GM19468 (cell line): ENCODE results near the gene TRIM17.

Experiments
- ATAC-seq: cut with Tn5 transposase; IDR thresholded peaks from one replicate; pipeline ENCODE4 v1.9.1; 2021; ENCODE audit warnings: mild to moderate bottlenecking, moderate library complexity, moderate number of reproducible peaks; ENCODE audit not compliant: unreplicated experiment; ENCODE audit errors: extremely low read depth

TRIM17 gene

DNA sequence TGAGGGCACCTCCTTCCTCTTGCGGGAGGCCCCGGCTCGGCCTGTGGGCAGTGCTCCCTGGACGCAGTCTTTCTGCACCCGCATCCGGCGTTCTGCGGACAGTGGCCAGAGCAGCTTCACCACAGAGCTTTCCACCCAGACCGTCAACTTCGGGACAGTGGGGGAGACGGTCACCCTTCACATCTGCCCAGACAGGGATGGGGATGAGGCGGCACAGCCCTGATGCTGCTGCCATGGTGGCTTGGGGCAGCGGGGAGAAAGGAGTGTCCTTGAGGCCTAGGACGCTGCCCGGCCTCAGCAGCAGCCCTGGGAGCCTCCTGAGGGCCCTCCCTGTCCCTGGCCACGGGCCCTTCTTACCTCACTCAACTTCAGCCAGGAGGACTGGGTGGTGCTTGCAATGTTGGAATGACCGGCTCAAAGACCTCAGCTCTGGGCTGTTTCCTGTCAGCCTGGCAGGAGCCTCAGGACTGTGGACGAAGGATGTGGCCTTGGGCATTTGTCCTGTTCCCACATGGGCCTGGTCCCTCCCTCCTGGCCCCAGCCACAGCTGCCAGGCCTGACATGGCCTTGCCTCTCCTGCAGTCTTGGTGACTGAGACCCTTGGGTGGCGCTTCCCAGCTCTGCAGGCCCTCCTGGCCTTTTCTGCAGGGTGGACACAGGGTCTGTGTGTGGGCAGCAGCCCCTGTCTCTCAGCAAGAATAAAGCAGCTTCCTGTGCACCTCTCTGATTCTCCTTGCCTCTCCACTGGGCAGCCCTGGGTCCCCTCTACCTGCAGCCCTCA lies 55.9 kb downstream of the TRIM17 start:
- no peak for ATAC-seq

DNA sequence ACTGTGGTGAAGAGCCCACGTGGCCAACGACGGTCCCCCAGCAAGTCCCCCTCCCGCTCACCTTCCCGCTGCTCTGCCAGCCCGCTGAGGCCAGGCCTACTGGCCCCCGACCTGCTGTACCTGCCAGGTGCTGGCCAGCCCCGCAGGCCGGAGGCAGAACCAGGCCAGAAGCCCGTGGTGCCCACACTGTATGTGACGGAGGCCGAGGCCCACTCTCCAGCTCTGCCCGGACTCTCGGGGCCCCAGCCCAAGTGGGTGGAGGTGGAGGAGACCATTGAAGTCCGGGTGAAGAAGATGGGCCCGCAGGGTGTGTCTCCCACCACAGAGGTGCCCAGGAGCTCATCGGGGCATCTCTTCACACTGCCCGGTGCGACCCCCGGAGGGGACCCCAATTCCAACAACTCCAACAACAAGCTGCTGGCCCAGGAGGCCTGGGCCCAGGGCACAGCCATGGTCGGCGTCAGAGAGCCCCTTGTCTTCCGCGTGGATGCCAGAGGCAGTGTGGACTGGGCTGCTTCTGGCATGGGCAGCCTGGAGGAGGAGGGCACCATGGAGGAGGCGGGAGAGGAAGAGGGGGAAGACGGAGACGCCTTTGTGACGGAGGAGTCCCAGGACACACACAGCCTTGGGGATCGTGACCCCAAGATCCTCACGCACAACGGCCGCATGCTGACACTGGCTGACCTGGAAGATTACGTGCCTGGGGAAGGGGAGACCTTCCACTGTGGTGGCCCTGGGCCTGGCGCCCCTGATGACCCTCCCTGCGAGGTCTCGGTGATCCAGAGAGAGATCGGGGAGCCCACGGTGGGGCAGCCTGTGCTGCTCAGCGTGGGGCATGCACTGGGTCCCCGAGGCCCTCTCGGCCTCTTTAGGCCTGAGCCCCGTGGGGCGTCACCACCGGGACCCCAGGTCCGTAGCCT lies 56.8 kb downstream of the TRIM17 start:
- no peak for ATAC-seq

DNA sequence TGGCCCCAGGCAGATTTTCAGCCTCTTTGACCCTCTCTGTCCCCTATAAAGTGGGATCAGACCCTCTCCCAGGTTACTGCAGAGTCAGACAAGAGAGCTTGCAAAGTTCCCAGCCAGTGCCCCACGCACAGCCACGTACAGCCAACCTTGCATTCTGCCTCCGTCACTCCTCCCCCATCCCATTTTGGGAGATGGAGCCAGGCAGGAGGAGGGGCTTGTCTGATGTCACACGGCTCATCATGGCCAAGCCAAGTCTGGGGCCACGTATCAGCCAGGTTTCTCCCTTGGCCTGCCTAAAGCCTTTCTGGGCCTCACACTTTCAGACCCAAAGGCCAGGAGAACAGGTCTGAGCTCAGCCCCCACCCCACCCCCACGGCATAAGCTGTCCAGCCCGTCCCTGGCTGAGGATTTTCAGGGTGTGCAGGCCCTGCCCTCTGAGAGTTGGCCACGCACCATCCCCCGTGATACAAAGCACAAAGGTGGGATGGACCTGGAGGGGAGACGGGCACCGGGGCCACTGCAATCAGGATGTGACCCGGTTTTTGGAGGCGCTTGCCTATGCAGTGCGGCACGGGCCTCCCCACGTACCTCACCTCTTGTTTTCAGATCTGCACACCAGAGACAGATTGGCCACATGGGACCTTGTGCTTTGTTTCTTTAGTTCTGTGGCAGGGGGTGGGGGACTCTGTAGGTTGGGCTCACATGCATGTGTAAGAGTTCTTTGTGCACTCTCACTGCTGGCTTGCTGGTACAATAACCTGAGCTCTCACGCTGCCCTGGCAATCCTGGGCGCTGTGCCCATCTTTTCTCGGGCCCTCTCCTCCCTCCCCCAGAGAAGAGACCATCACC lies 57.7 kb downstream of the TRIM17 start:
- no peak for ATAC-seq

DNA sequence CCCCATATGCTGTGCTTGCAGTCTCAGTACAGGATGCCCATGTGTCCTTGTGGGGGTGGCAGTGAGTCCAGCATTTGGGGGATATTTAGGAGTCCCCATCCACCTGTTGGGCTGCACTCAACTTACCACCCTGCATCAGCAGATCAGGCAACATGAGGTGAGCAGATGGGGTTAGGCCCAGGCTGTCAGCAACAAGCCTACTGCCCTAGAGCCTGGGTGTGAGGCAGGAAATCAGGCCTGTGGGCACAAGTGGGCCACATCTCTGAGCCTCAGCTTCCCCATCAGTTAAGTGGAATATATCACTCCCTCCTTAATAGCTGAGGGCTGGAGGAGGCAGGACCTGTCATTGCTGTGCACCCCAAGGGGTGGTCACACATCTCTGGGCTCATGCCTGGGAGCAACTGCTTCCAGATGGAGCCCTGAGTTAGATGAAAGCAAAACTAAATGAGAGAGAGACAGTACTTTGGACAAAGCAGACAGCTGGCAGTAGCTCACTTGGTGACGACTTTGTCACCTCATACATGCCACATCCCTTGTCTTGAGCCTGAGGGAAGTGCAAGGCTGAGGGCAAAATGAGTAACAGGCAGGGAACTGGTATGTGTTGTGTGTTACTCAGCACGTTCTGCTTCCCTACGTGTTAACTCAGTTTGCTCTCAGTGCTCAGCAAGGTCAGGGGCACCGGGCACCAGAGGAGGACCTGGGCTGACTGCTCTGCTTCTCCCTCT lies 58.5 kb downstream of the TRIM17 start:
- no peak for ATAC-seq
